Skeletal muscle tissue (tissue), 4 donors: ENCODE measurements around the gene SYNGR4. TPM values are rescaled to one million over a fixed set of nuclear protein-coding genes. Genes with fewer than 3 reads are reported as not detected.
"Not testable (repeated sequence)": the region's sequence is repeated elsewhere in the genome, so short reads cannot be mapped to it uniquely, and the experiment has no call there.

Experiments used
- H3K27ac ChIP-seq: one replicate; pipeline ENCODE4 v1.7.0; 2013; ENCODE audit warnings: mild to moderate bottlenecking, low read depth, low read length, inconsistent platforms
- H3K27me3 ChIP-seq, 3 donors: one replicate each; pipeline ENCODE4 v1.7.0; 2013; ENCODE audit warnings: low read length in 3 of 3; ENCODE audit not compliant: control insufficient read depth in 3 of 3, insufficient read depth in 3 of 3
- H3K36me3 ChIP-seq, 3 donors: one replicate each; pipeline ENCODE4 v1.7.0; 2013; ENCODE audit warnings: low read length in 3 of 3; ENCODE audit not compliant: control insufficient read depth in 3 of 3, insufficient read depth in 3 of 3
- H3K4me1 ChIP-seq, 3 donors: one replicate each; pipeline ENCODE4 v1.7.0; 2013; ENCODE audit warnings: low read length in 3 of 3, mild to moderate bottlenecking in 3 of 3; ENCODE audit not compliant: control insufficient read depth in 3 of 3, insufficient read depth in 3 of 3
- H3K4me3 ChIP-seq, 3 donors: one replicate each; pipeline ENCODE4 v1.7.0; 2013; ENCODE audit warnings: low read length in 3 of 3
- H3K9ac ChIP-seq, 3 donors: one replicate each; pipeline ENCODE4 v1.7.0; 2013; ENCODE audit warnings: low read length in 3 of 3, mild to moderate bottlenecking in 3 of 3, moderate library complexity in 2 of 3, low read depth in 1 of 3
- H3K9me3 ChIP-seq, 3 donors: one replicate each; pipeline ENCODE4 v1.7.0; 2013; ENCODE audit warnings: low read length in 3 of 3; ENCODE audit not compliant: control insufficient read depth in 3 of 3
- total RNA-seq: library from RNA; depleted of rRNA; stranded (reverse); fragments of >200 nt; gene quantifications from one replicate; pipeline ENCODE4 v1.2.3, GENCODE V29; 2014
- donor health status: Osteomylitis.

The SYNGR4 gene
- total RNA-seq, 1 donor from 2014 or later = not detected

- H3K4me3 ChIP-seq = no peak overlapping the region
- H3K27me3 ChIP-seq = no peaks in the 10 kb centered on the region
- H3K36me3 ChIP-seq = peaks cover 51 to 62% (median 56%) of the 10 kb centered on the region in 3 donors
- H3K27ac ChIP-seq = no peak overlapping the region
- peaks cover 0 to 4% (median 0%) of the 10 kb centered on the region in 3 donors for H3K4me1 ChIP-seq
- no peaks in the 10 kb centered on the region for H3K9me3 ChIP-seq
- H3K9ac ChIP-seq = no peak overlapping the region
Observed at GRCh38 chr19:48385461-48386087, 21.4 kb downstream of the SYNGR4 start.

GRCh38 chr19:48386981-48387380, 22.8 kb downstream of the SYNGR4 start:
- no peaks in the 10 kb centered on the region for H3K9me3 ChIP-seq
- H3K9ac ChIP-seq = no peak overlapping the region
- H3K4me3 ChIP-seq = no peak overlapping the region
- no peaks in the 10 kb centered on the region for H3K27me3 ChIP-seq
- H3K36me3 ChIP-seq = peaks cover 46 to 56% (median 53%) of the 10 kb centered on the region in 3 donors
- H3K4me1 ChIP-seq = peaks cover 0 to 10% (median 2%) of the 10 kb centered on the region in 3 donors
- no peak overlapping the region for H3K27ac ChIP-seq

DNA sequence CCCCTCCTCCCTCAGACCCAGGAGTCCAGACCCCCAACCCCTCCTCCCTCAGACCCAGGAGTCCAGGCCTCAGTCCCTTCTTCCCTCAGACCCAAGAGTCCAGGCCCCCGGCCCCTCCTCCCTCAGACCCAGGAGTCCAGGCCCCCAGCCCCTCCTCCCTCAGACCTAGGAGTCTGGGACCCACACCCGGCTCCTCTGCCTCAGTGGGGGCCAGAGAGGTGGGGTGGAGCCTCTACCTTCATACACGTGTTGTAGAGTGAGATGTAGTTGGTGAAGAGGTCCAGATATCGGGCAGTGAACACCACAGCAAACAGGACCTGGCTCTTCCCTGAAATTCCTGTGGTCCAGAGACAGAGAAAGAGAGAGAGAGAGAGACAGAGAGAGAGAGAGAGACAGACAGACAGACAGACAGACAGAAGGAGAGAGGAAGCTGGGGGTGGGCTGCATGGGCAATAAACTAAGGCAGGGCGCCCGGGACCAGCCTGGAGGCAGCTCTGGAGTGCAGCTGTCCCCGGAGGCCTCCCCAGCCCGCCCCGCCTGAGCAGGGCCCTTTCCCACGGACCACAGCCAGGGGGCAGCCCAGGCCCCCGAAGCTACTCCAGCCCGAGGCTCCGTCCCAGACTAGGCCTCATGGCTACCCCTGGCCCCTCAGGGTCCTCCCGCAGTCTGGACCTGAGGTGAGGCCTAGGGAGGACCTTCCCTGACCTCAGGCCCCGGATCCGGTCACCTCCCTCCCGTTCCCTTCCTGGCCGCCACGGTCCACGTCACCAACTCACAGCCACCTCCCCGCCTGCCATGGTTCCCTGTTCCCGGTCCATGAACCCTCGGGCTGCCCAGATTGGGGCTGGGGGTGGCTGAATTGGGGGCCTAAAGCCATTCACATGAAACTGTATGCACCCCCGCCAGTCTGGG, 26.3 kb downstream of the SYNGR4 start:
- H3K27me3 ChIP-seq = peaks cover 22 to 29% (median 27%) of the 10 kb centered on the region in 3 donors
- H3K9ac ChIP-seq = peak overlapping the region; percentile 96 to 99 (median 98)
- H3K27ac ChIP-seq = peak overlapping the region; percentile 92
- H3K9me3 ChIP-seq = no peaks in the 10 kb centered on the region
- peaks cover 6 to 21% (median 14%) of the 10 kb centered on the region in 3 donors for H3K4me1 ChIP-seq
- peaks cover 25 to 34% (median 31%) of the 10 kb centered on the region in 3 donors for H3K36me3 ChIP-seq
- H3K4me3 ChIP-seq = peak overlapping the region; percentile 90 to 97 (median 92)

GRCh38 chr19:48391100-48392005, 27.2 kb downstream of the SYNGR4 start, which contains the start of gene KDELR1:
Gene KDELR1, minus strand, starts transcription at chr19:48391551. Its CDS starts 193 bp downstream, at chr19:48391358.
- H3K4me1 ChIP-seq = peaks cover 6 to 21% (median 14%) of the 10 kb centered on the region in 3 donors
- peaks cover 19 to 26% (median 24%) of the 10 kb centered on the region in 3 donors for H3K36me3 ChIP-seq

GRCh38 chr19:48392006-48392344, 27.8 kb downstream of the SYNGR4 start:
- Histone ChIP-seq H3K36me3 (peaks cover 18 to 22% (median 20%) of the 10 kb centered on the region in 3 donors), H3K27me3 (peaks cover 37 to 44% (median 42%) of the 10 kb centered on the region in 3 donors), H3K4me1 (peaks cover 6 to 21% (median 14%) of the 10 kb centered on the region in 3 donors)
- not testable (repeated sequence) for H3K9ac ChIP-seq, H3K27ac ChIP-seq, H3K4me3 ChIP-seq, H3K9me3 ChIP-seq

More at GRCh38 chr19:48391100-48392005, 27.2 kb downstream of the SYNGR4 start, which contains the start of gene KDELR1:
- H3K9ac ChIP-seq = peak within 1 kb of the TSS; percentile 96 to 99 (median 98)
- no peaks in the 10 kb centered on the region for H3K9me3 ChIP-seq
- H3K27ac ChIP-seq = peak within 1 kb of the TSS; percentile 92
- peaks cover 31 to 38% (median 36%) of the 10 kb centered on the region in 3 donors for H3K27me3 ChIP-seq
- peak within 1 kb of the TSS; percentile 90 to 97 (median 92) for H3K4me3 ChIP-seq

GRCh38 chr19:48392860-48393558, 28.8 kb downstream of the SYNGR4 start:
- Histone ChIP-seq H3K9me3 (no peaks in the 10 kb centered on the region), H3K27ac (no peak overlapping the region), H3K27me3 (peaks cover 47 to 55% (median 52%) of the 10 kb centered on the region in 3 donors), H3K4me3 (no peak overlapping the region), H3K9ac (no peak overlapping the region), H3K36me3 (peaks cover 11 to 15% (median 11%) of the 10 kb centered on the region in 3 donors), H3K4me1 (peaks cover 12 to 26% (median 18%) of the 10 kb centered on the region in 3 donors)

DNA sequence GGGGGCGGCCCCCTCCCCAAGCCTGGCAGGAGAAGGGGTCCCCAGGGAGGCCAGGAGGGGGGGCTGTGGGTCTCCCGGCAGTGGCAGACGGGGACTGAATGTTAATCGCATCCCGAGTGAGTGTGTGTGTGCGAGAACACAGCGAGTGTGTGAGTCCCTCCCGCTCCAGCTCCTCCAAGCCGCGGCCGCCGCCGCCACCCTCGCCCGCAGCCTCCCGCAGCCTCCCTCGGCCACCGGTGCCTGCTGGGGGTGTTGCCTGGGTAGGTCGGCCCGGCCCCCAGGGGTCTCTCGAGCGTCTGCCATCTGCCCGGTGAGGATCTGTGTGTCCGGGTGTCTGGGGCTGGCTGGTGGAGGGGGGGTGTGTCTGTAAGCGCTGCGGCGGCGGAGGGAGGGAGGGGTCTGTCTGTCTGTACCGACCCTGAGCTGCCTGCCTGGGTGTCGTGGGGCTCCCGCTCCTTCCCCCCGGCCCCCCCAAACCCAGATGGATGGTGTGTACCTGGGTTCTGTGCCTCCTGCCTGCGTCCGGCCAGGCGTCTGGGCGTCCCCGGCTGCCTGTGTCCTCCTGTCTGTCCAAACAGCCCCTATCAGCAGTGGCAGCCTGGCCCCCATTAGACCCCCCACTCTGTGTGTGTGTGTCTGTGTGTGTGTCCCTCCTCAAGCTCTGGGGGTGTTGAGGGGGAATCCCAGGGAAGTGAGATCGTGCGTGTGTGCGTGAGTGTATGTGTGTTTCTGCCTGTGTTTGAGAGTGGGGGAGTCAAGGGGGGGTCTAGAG, 29.6 kb downstream of the SYNGR4 start, which contains the start of gene GRIN2D:
Gene GRIN2D, plus strand, starts transcription at position 110 of the 772 bp plus-strand sequence. CDS start 4,725 bp downstream, outside the sequence.
- H3K27ac ChIP-seq = no peak within 1 kb of the TSS
- H3K4me3 ChIP-seq = no peak within 1 kb of the TSS
- peaks cover 12 to 27% (median 18%) of the 10 kb centered on the region in 3 donors for H3K4me1 ChIP-seq
- no peak within 1 kb of the TSS for H3K9ac ChIP-seq
- no peaks in the 10 kb centered on the region for H3K9me3 ChIP-seq
- peaks cover 49 to 58% (median 54%) of the 10 kb centered on the region in 3 donors for H3K27me3 ChIP-seq
- peaks cover 6 to 8% (median 7%) of the 10 kb centered on the region in 3 donors for H3K36me3 ChIP-seq

- Histone ChIP-seq H3K9me3 (no peaks in the 10 kb centered on the region), H3K4me3 (no peak overlapping the region), H3K27ac (no peak overlapping the region), H3K36me3 (peaks cover 0 to under 1% (median under 1%) of the 10 kb centered on the region in 3 donors), H3K27me3 (peaks cover 49 to 62% (median 54%) of the 10 kb centered on the region in 3 donors), H3K4me1 (peaks cover 12 to 27% (median 18%) of the 10 kb centered on the region in 3 donors), H3K9ac (no peak overlapping the region)
Observed at GRCh38 chr19:48394331-48395169, 30.4 kb downstream of the SYNGR4 start.
